NOMO-1 treated with DMSO at 0.1 percent for 48 hours (cell line): ENCODE data around the gene FOSB.

Experiments used
- DNase-seq: peaks from one replicate; lab custom pipeline; 2025; ENCODE audit not compliant: unreplicated experiment; lab: John Stamatoyannopoulos, UW

Gene FOSB

GRCh38 chr19:45442408-45442777 is 25.4 kb upstream of the FOSB start:
- DNase-seq = no peak

GRCh38 chr19:45442778-45443461 is 24.9 kb upstream of the FOSB start:
- DNase-seq = peak; percentile 91

GRCh38 chr19:45443462-45444317 is 24.1 kb upstream of the FOSB start:
- peak; percentile 29 for DNase-seq

GRCh38 chr19:45444318-45445041 is 23.3 kb upstream of the FOSB start:
- DNase-seq = peak; percentile 61

GRCh38 chr19:45445139-45445538 is 22.7 kb upstream of the FOSB start:
- DNase-seq = no peak

GRCh38 chr19:45446295-45446694 is 21.5 kb upstream of the FOSB start:
- peak; percentile 33 for DNase-seq

- DNase-seq = no peak
These were observed 20.9 kb upstream of the FOSB start for GRCh38 chr19:45446944-45447343.

- DNase-seq = no peak
These were observed 19.4 kb upstream of the FOSB start for GRCh38 chr19:45448425-45448756.

- no peak for DNase-seq
These were observed 18.9 kb upstream of the FOSB start for GRCh38 chr19:45448887-45449299.

- no peak for DNase-seq
These were observed 17.8 kb upstream of the FOSB start for GRCh38 chr19:45450012-45450333.

GRCh38 chr19:45451131-45451849 is 16.5 kb upstream of the FOSB start:
- no peak for DNase-seq

- no peak for DNase-seq
These were observed 15.9 kb upstream of the FOSB start for GRCh38 chr19:45451850-45452387.

GRCh38 chr19:45455707-45456499 is 11.9 kb upstream of the FOSB start:
- peak; percentile 75 for DNase-seq

GRCh38 chr19:45456500-45456815 is 11.3 kb upstream of the FOSB start:
- no peak for DNase-seq

GRCh38 chr19:45457776-45458175 is 10.0 kb upstream of the FOSB start:
- DNase-seq = no peak

GRCh38 chr19:45460807-45461347 is 6.9 kb upstream of the FOSB start:
- no peak for DNase-seq

GRCh38 chr19:45462174-45462573 is 5.6 kb upstream of the FOSB start:
- DNase-seq = peak; percentile 17

- no peak for DNase-seq
These were observed 4.6 kb upstream of the FOSB start for GRCh38 chr19:45463241-45463640.

- no peak for DNase-seq
These were observed 3.5 kb upstream of the FOSB start for GRCh38 chr19:45464274-45464673.

- DNase-seq = no peak
These were observed 2.8 kb upstream of the FOSB start for GRCh38 chr19:45464852-45465441.
